NB4 (cell line): ENCODE data around the gene BORCS5.

ENCODE experiments used
- POLR2A ChIP-seq: IDR thresholded peaks from 2 replicates; pipeline ENCODE4 v1.6.1; 2011; ENCODE audit warnings: mild to moderate bottlenecking; ENCODE audit not compliant: insufficient read length; ENCODE audit errors: extremely low read depth
- TF ChIP-seq, protein P1 (sequence below): IDR thresholded peaks from one replicate; pipeline ENCODE4 v1.5.1; 2012; ENCODE audit warnings: low read depth, low read length

DNA sequence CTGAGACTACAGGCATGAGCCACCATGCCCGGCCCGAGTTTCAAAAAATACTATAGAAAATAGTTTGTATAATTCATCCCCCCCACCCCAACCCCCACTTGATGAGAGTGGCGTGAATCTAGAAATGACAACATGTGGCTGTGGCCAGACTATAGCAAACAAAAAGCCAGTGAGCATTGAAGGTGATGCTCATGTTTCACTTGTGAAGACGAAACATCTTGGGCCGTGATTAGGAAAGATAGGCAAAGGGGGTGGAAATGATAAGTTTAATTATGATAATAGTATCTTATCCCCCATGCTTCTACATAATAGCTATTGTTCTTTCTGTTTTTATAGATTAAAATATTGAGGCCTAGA is 8.5 kb downstream of the BORCS5 start:
- TF ChIP-seq, protein P1, sequence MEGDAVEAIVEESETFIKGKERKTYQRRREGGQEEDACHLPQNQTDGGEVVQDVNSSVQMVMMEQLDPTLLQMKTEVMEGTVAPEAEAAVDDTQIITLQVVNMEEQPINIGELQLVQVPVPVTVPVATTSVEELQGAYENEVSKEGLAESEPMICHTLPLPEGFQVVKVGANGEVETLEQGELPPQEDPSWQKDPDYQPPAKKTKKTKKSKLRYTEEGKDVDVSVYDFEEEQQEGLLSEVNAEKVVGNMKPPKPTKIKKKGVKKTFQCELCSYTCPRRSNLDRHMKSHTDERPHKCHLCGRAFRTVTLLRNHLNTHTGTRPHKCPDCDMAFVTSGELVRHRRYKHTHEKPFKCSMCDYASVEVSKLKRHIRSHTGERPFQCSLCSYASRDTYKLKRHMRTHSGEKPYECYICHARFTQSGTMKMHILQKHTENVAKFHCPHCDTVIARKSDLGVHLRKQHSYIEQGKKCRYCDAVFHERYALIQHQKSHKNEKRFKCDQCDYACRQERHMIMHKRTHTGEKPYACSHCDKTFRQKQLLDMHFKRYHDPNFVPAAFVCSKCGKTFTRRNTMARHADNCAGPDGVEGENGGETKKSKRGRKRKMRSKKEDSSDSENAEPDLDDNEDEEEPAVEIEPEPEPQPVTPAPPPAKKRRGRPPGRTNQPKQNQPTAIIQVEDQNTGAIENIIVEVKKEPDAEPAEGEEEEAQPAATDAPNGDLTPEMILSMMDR: no peak
- no peak for TF ChIP-seq POLR2A
